HG03139 (cell line): ENCODE measurements around the gene NELL1.

Source experiments
- ATAC-seq: cut with Tn5 transposase; IDR thresholded peaks from one replicate; pipeline ENCODE4 v1.9.1; 2021; ENCODE audit not compliant: unreplicated experiment

Gene NELL1

DNA sequence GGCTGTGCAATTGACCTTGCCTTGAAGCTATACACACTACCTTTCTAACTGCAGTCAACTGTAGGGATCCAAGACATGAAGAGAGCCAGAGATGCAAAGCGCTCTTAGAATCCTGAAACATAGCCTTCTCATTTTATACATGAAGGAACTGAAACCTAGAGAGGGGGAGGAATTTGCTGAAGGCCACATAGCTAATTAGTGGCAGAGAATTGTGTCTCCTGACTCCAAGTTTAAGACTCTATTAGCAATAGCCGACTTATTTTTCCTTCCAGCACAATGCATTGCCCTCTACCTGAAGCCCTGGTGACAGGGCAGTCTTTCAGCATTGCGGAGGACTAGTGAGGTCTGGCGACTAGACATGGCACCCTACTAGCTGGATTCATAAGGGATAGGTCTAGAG lies 796.5 kb downstream of the NELL1 start:
- ATAC-seq = no peak

DNA sequence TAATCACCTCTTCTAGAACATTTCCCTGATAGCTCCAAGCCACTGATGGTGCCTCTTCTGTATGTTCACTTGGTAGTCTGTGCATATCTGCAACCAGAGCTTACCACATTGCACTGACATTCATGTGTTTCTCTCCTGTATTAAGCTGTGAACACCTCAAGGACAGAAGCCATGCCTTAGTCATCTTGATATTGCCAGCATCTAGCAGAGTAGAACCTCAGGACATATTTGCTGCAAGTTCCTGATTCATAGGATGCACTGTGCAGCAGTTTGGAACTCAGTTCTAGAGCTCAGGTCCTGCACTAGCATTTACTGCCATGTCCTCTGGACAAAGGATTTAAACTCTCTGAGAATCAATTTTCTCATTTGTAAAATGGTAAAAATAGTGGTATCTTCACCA lies 801.1 kb downstream of the NELL1 start:
- ATAC-seq = no peak

DNA sequence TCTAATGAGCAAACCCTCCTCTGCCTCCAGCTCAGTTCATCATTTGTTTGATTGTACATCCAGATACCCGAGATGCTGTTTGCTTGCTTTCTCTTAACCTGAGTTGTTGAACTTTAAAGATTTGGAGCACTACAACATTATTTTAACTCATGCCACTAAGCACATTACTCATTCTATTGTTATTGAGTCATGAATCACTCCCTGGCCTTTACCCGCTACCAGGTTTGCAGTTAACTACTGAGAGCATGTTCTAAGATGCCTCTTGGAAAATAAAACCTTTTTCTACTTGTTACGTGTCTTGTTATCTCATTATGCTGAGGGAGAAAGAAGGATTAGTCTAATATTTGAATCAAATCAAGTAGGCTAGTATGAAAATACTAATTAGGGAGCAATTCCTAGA lies 802.9 kb downstream of the NELL1 start:
- no peak for ATAC-seq

DNA sequence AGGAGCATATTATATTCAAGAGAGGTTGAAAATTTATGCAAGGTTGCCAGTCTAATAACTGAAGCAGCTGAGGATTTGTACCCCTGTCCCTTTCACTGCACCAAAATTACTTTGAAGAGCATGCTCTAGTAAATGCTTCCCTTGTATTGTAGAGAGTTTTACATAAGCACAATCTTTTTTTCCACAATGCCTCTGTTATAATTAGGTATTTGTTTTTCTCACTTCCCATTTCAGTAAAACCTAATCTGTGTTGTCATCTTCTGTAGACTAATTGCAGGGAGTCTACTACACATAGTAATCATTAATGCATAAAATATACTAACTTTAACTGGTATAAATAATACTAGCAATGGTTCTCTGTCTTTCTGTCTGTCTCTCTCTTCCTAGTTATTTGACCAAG lies 805.1 kb downstream of the NELL1 start:
- no peak for ATAC-seq

DNA sequence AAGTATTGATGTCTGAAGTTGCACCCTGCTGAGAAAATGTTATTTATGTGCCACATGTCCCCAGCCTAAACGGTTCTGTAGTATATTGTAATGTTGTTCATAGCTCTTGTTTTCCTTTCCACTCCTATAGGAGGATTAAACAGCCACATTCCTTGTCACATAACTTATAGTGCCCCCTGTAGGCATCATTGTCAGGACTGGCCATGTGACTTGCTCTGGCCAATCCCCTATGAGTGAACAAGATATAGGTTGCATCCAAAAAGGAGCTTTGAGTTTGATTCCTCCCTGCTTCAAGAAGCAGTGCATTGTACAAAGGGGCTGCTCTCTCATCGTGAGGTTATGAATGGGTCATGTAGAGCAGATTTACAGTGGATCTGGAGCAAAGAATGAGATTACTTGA lies 805.9 kb downstream of the NELL1 start:
- no peak for ATAC-seq

DNA sequence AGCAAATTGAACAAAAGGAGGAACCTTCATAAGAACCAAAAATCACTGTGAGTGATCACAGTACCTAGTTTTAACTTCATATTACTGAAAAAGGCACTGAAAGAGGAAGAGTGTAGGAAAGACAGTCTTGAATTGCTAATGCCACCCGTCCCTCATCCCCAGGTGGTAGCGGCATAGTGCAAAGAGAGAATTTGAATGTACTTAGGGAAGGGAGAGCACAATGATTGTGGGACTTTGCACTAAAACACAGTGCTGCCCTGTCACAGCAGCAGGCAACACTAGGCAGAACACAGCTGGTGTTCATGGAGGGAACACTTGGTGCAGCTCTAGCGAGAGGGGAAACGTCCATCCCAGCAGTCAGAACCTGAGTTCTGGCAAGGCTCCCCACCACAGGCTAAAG lies 807.2 kb downstream of the NELL1 start:
- no peak for ATAC-seq

DNA sequence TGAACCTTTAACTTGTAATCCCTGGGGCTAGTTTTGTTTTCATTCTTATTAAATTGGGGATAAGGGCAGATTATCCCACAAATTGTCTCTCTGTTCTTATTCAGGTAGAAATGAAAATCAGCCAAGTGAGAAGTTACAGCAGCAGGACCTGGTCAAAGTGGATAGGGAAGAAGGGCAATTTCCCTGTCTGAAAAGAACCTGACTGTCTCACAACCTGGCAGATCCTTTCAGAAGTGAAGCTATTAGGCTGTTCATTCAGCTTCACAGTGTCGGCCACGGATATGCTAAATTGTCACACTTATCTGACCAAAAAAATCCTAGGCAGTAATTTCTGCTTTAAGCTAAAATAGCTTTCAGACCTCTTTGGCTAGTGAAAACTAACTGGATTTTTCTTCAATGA lies 810.9 kb downstream of the NELL1 start:
- no peak for ATAC-seq

DNA sequence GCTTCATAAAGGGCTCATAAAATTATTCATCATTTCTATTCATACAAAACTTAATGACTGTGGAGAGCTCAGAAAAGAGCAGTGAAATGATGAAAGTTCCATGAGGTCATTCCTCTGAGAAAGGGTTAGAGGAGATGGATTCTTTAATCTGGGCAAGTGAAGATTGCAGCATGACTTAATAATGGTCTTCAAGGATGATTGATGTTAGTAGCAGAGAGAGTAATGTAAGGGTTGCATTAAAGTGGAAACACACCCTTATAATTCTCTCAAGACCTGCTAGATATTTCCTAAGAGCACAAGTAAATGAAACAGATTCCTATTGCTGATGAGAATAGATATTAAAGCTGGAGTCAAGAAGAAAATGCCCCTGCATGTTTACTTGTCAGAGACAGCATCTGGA lies 811.9 kb downstream of the NELL1 start:
- no peak for ATAC-seq

DNA sequence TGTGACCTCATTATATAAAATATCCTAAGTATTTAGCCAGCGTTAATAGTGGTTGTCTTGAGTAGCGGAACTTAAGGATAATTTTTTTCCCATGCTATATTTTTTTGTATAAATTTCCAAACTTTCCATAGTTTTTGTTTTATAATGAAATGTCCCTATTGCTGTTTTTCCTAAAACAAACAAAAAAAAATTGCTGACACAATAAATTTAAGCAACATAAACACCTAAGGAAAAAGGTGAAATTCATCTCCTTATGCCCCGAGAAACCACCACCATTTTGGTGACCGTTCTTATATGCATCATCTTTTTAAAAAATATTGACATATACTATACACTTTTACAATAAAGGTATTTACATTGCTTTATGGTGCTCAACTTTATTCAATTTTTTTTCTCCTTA lies 814.7 kb downstream of the NELL1 start:
- ATAC-seq = no peak

DNA sequence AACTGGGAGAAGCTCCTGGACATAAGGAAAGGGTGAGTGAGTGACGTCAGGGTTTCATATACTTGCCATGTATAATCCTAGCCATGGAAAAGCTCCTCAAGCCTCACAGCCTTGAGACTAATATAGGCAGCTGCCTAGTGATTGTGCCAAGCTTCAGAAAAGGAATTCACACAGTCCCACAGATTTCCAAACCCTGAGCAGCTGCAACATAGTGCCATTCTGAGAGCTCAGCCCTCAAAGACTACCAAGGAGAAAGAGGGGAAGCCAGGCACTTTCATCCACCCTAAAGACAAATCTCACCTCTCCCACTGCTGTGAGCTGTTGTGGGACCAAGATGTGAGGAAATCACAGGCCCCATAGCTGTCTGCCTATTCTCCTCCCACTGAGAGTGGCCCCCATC lies 815.6 kb downstream of the NELL1 start:
- no peak for ATAC-seq

DNA sequence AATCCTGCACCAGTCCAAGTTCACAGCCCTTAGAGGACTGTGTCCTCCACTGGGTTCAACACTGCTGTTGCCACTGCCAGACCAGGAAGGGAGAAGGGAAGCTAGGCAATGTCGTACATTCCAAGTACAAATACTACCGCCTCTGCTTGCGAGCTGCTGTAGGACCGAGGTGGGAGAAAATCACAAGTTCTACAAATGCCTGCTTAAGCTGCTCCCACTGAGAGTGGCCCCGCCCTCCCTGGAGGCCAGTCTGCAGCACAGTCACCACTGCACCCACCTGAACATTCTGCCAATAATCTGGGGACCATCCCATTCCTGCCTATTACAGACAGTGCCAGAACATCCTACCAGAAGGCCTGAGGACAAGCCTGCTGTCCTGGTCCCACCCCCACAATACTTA lies 816.0 kb downstream of the NELL1 start:
- ATAC-seq = no peak

DNA sequence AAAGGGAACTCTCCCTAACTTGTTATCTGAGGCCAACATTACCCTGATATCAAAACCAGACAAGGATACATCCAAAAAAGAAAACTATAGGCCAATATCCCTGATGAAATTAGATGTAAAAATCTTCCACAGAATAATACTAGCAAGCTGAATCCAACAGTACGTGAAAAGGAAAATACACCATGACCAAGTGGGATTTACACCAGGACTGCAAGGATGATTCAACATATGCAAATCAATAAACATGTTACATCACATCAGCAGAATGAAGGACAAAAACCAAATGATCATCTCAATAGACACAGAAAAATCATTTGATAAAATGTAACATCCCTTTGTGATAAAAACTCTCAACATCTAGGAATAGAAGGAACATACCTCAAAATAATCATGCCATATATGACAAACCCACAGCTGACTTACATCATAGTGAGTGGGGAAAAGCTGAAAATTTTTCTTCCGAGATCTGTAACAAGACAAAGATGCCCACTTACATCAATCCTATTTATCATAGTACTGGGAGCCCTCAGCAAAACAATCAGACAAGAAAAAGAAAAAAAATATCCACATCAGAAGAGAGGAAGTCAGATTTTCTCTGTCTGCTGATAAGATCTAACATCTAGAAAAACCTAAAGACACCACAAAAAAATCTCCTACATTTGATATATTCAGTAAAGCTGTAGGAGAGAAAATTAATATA lies 820.2 kb downstream of the NELL1 start:
- no peak for ATAC-seq

DNA sequence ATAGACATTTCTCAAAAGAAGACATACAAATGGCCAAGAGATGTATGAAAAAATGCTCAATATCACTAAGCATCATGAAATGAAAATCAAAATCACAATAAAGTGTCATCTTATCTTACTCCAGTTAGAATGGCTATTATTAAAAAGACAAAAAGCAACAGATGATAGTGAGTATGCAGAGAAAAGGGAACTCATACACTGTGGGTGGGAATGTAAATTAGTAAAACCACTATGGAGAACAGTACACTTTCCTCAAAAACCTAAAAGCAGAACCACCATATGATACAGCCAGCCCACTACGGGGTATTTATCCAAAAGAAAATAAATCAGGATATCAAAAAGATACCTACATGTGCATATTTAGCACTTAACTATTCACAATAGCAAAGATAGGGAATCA lies 823.5 kb downstream of the NELL1 start:
- ATAC-seq = no peak

DNA sequence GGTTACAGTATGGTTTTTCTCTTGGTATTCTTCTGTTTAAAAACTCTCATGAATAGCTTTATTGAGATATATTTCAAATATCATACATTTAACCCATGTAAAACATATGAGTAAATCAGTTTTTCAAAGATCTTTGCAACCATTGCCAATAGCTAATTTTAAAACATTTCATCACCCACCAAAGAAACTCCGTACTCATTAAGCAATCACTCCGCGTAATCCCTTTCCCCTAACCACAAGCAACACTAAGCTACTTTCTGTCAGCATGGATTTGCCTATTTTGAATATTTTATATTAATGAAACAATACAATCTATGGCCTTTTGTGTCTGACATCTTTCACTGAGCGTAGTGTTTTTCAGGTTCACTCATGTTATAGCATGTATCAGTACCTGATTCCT lies 825.6 kb downstream of the NELL1 start:
- no peak for ATAC-seq

DNA sequence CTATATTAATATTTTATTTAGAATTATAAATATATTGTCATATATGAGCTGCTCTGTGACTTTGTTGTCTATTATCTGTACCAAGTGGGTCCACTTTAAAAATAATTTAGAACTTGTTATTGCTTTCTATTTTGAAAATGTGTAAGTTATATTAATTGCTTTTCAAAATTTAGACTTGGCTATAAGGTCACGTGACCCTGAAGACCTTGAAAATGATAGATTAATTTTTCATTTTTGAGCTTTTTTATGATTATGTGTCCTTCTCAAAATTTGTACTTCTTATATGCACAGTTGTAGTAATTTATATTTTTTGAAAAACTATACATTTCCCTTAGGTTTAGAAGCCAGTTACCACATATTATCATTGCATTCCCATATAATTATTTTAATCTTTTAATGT lies 826.5 kb downstream of the NELL1 start:
- ATAC-seq = no peak

DNA sequence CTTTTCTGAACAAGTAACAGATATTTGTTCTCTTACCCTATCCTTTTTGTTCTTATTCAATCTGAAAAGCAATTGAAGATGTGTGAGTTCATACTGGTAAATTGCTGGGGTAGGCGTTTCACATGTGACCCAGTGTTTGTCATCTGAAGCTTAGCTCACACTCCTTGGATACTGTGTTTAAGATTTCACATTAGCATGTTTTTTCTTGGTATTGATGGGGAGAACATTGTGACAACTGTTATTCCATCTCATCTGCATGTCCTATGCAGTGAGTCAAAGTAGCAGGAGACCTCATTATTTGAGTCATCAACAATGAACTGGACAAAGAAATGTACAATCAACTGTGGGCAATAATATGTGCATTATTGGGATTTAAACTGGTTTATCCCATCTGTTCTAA lies 831.9 kb downstream of the NELL1 start:
- no peak for ATAC-seq

DNA sequence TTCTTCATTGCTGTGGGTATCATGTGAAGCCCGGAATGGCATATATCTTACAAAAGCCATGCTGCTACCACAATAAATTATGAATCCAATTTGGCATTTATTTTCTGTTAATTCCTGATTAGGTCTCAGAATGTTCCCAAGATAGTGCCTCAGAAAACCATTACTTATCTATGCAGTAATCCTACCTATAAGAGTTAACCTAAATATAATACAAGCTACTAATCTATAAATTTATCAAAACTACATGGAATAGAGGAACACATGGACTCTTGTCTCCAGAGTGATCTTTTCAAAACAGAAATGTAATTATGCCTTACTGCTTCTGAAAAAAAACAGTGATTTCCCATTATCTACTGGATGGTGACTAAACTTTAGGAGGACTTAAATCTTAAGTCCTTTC lies 835.7 kb downstream of the NELL1 start:
- ATAC-seq = no peak

DNA sequence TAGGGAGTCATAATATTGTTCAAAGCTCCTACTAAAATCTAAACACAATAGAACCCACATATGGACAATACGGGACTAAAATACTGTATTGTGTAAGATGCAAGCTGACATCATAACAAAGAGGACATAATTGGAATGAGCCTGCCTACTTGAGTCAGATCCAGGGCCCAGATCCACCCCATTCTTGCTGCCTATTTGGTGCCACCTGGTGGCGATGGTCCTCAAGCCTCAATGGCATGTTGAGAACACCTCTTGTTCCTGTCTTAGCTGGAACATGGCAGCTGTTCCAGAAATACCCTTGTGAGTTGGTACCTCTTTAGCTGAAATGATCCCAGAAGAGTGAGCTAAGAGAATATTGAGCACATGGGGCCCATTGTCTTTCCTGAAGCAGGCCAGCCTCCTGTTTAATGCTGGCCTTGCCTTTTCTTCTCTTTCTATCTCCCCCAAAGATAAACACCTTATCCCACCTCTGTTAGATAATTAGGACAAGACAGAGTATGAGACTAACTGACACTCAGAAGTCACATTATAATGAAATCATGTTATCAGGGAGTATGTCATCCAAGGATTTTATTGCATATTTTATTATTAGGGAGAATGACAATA lies 842.6 kb downstream of the NELL1 start:
- ATAC-seq = peak; percentile 77

DNA sequence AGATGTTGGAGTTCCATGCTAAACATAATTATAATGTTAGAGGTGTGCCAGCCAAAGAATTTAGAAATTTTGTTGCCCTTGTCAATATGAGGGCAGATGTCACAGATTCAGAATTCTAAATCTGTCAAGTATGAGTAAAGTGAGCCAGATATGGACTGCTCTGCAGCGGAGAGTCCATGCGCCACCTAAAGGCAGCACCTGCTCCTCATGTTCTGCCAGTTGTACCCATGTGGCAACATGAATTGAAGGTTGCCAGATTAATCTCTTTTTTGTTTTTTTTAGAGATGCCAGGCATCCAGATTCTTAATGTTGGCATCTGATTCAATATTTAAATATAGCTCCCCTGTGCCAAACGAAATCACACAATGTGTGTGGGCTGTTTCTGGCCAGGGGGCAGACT lies 844.9 kb downstream of the NELL1 start:
- ATAC-seq = no peak

DNA sequence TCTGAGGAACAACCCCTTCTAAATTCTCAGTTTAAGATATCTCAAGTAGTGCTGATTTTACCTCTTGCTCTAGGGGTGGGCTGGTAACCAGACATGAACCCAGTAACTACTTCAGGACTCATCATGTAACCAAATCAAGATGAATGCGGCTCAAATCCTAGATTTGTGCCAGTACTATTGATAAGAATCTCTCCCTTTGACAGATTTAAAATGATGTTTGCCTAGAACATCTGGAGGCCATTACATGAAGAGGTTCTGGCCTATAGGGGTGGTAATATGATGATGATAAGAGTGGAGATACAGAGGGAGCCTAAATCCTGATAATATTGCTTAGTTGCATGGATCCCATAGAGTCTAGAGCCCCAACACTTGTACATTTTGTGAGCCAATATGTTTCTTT lies 850.9 kb downstream of the NELL1 start:
- no peak for ATAC-seq

DNA sequence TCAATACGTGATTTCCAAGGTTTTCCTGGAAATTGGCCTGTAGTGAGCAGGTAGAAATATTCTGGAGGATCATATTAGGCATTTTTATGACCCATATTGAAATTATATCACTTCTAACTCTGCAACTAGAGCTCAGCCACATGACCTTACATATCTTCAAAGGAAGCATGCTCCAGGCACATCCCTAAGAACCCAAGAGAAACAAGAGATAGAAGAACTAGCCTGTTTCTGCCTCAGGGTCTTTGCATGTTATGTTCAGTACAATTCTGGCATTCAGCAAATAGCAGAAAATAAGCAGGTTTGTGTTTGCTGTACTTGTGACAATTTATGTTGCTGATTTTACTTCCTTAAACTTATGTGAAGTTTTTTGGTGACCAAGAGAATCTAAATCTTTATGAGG lies 859.8 kb downstream of the NELL1 start:
- ATAC-seq = no peak

DNA sequence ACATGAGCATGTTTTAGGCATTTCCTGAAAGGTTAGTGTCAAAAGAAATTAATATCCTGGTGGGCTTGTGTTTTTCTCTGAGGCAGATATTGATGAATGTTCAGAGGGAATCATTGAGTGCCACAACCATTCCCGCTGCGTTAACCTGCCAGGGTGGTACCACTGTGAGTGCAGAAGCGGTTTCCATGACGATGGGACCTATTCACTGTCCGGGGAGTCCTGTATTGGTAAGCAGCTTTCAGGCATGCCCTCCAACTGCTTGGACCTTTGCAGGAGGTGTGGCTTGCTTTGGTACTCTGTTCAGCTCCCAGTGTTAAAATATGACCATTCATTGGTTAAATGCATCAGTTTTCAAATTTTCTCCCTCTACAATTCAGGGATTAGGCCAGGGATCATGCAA lies 864.9 kb downstream of the NELL1 start:
- no peak for ATAC-seq

DNA sequence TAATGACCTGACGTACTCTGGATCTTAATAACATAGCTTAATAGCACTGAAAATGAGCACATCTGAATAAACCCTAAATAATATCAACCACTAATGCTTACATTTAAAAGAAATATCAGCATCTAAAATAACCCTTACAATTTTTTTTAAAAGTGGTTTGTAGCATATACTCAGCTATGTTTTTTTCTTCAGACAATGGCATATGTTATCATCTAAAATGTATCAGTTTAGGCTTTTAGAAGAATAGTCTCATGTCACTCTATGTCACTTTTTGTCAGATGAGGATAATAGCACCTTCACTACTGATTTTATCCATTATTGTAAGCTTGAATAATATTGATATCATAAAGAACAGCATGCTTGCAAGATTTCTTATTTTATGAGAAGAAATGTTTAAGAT lies 868.6 kb downstream of the NELL1 start:
- ATAC-seq = no peak
